ENCODE measurements around the gene MYO3B. TPM values are rescaled to one million over a fixed set of nuclear protein-coding genes. Genes with fewer than 3 reads are reported as not detected.
A peak's percentile ranks its signal among the peaks of the same experiment; 100 is the strongest.

MYO3B gene
- total RNA-seq, 1 experiment from 2014 or later, result 0.50 TPM

- H3K9me3 Mint-ChIP-seq, result peaks cover 24% of the 10 kb centered on the region
- no peak overlapping the region for H3K4me3 Mint-ChIP-seq
- H3K27me3 Mint-ChIP-seq (ENCODE audit: low read depth), result peaks cover 6% of the 10 kb centered on the region
- DNase-seq (ENCODE audit: low spot score) (no peak), ATAC-seq (no peak)
- peaks cover 32% of the 10 kb centered on the region for H3K36me3 Mint-ChIP-seq
- CTCF ChIA-PET, result interaction anchor here (0.9 to 2.2 kb wide), 2 partner anchors 22 to 631 kb away, joined by 3 to 7 read pairs; no protein-coding TSS in a partner anchor
- H3K27ac Mint-ChIP-seq, result no peak overlapping the region
- peaks cover 65% of the 10 kb centered on the region for H3K4me1 Mint-ChIP-seq
- TF ChIP-seq ZNF425 (CRISPR knock-in tag; conservative IDR thresholded peaks at IDR 0.05) (no peak), NR2C2 (CRISPR knock-in tag; IDR thresholded peaks at IDR 0.05) (no peak), FOXK1 (CRISPR knock-in tag; IDR thresholded peaks at IDR 0.05) (no peak), ESRRA (CRISPR knock-in tag; IDR thresholded peaks at IDR 0.05; ENCODE audit: borderline replicate concordance) (no peak), NFATC4 (CRISPR knock-in tag; IDR thresholded peaks at IDR 0.05) (no peak), ZBTB21 (CRISPR knock-in tag; IDR thresholded peaks at IDR 0.05; ENCODE audit: borderline replicate concordance) (no peak), ATF6 (CRISPR knock-in tag; IDR thresholded peaks at IDR 0.05) (no peak), ZNF121 (CRISPR knock-in tag; IDR thresholded peaks at IDR 0.05) (no peak), ZNF232 (CRISPR knock-in tag; IDR thresholded peaks at IDR 0.05) (no peak), SMAD3 (CRISPR knock-in tag; IDR thresholded peaks at IDR 0.05; ENCODE audit: borderline replicate concordance) (no peak)
- TF ChIP-seq, protein P1, sequence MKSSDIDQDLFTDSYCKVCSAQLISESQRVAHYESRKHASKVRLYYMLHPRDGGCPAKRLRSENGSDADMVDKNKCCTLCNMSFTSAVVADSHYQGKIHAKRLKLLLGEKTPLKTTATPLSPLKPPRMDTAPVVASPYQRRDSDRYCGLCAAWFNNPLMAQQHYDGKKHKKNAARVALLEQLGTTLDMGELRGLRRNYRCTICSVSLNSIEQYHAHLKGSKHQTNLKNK (CRISPR knock-in tag; IDR thresholded peaks at IDR 0.05), result no peak
- TF ChIP-seq, protein P2, sequence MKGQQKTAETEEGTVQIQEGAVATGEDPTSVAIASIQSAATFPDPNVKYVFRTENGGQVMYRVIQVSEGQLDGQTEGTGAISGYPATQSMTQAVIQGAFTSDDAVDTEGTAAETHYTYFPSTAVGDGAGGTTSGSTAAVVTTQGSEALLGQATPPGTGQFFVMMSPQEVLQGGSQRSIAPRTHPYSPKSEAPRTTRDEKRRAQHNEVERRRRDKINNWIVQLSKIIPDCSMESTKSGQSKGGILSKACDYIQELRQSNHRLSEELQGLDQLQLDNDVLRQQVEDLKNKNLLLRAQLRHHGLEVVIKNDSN (CRISPR knock-in tag; IDR thresholded peaks at IDR 0.05), result no peak
- TF ChIP-seq, protein P3, sequence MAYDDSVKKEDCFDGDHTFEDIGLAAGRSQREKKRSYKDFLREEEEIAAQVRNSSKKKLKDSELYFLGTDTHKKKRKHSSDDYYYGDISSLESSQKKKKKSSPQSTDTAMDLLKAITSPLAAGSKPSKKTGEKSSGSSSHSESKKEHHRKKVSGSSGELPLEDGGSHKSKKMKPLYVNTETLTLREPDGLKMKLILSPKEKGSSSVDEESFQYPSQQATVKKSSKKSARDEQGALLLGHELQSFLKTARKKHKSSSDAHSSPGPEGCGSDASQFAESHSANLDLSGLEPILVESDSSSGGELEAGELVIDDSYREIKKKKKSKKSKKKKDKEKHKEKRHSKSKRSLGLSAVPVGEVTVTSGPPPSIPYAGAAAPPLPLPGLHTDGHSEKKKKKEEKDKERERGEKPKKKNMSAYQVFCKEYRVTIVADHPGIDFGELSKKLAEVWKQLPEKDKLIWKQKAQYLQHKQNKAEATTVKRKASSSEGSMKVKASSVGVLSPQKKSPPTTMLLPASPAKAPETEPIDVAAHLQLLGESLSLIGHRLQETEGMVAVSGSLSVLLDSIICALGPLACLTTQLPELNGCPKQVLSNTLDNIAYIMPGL (CRISPR knock-in tag; IDR thresholded peaks at IDR 0.05), result no peak
- POLR2A ChIA-PET, result interaction anchor here (0.6 kb wide), 1 partner anchor 78 kb away, joined by 4 read pairs; no protein-coding TSS in a partner anchor
Measured at GRCh38 chr2:170213651-170214050, 35.7 kb downstream of the MYO3B start.

GRCh38 chr2:170214309-170214948 lies 36.5 kb downstream of the MYO3B start:
- peaks cover 18% of the 10 kb centered on the region for H3K9me3 Mint-ChIP-seq
- peaks cover 6% of the 10 kb centered on the region for H3K27me3 Mint-ChIP-seq (ENCODE audit: low read depth)
- ChIA-PET CTCF (interaction anchor here (0.6 to 2.2 kb wide), 4 partner anchors 21 to 1769 kb away, joined by 3 to 7 read pairs (median 4); no protein-coding TSS in a partner anchor), POLR2A (no interaction called here)
- H3K4me1 Mint-ChIP-seq, result peaks cover 71% of the 10 kb centered on the region
- peak; percentile 91 for ATAC-seq
- H3K27ac Mint-ChIP-seq, result peak overlapping the region; percentile 95
- peaks cover 24% of the 10 kb centered on the region for H3K36me3 Mint-ChIP-seq
- H3K4me3 Mint-ChIP-seq, result peak overlapping the region; percentile 42
- DNase-seq (ENCODE audit: low spot score), result peak; percentile 34
- 0 out of 2 replicates have a peak, but pooled peaks have one; percentile 32 for TF ChIP-seq AFF4 (CRISPR knock-in tag; IDR thresholded peaks at IDR 0.05; ENCODE audit: borderline replicate concordance)
- no peak for TF ChIP-seq TEAD4 (CRISPR knock-in tag; IDR thresholded peaks at IDR 0.05)
- TF ChIP-seq TP53 (CRISPR knock-in tag; IDR thresholded peaks at IDR 0.05), result no peak
- TF ChIP-seq SMAD3 (CRISPR knock-in tag; IDR thresholded peaks at IDR 0.05; ENCODE audit: borderline replicate concordance), result no peak
- no peak for TF ChIP-seq ATF1 (CRISPR knock-in tag; IDR thresholded peaks at IDR 0.05)
- peak; percentile 59 for TF ChIP-seq SP1 (CRISPR knock-in tag; conservative IDR thresholded peaks at IDR 0.05)
- no peak; the same call in 1 of the 2 replicates for TF ChIP-seq ARID4B (CRISPR knock-in tag; IDR thresholded peaks at IDR 0.05; ENCODE audit: borderline replicate concordance)

Data from WTC11 (cell line).